H1 (cell line): ENCODE results near the gene EVX2. TPM values are rescaled to one million over a fixed set of nuclear protein-coding genes. Genes with fewer than 3 reads are reported as not detected.

ENCODE experiments used
- ATF3 ChIP-seq: IDR thresholded peaks from 2 replicates; pipeline ENCODE4 v1.6.1; 2011; ENCODE audit warnings: low read depth, mild to moderate bottlenecking, low read length; ENCODE audit not compliant: insufficient read depth
- CHD7 ChIP-seq: fragments of 300-600 bp; sonication (generic); IDR thresholded peaks from 2 replicates; pipeline ENCODE4 v1.7.1; 2012; ENCODE audit warnings: low read length, moderate library complexity, mild to moderate bottlenecking, inconsistent platforms; ENCODE audit not compliant: insufficient replicate concordance
- EGR1 ChIP-seq: IDR thresholded peaks from 2 replicates; pipeline ENCODE4 v1.6.1; 2011; ENCODE audit warnings: low read depth, low read length, borderline replicate concordance
- MAX ChIP-seq: IDR thresholded peaks from 2 replicates; pipeline ENCODE4 v1.6.1; 2012; ENCODE audit warnings: inconsistent platforms
- RAD21 ChIP-seq, 2 experiments: IDR thresholded peaks in 1 of 2; conservative IDR thresholded peaks in 1 of 2; 2 replicates each; pipeline ENCODE4 v1.6.1; 2011; ENCODE audit warnings: low read depth in 2 of 2, low read length in 2 of 2, improper control_type of control experiment in 1 of 2, inconsistent platforms in 1 of 2, mild to moderate bottlenecking in 1 of 2, moderate library complexity in 1 of 2
- RNF2 ChIP-seq: fragments of 200-900, 300-1000 bp; sonication (generic); IDR thresholded peaks from 2 replicates; pipeline ENCODE4 v1.7.1; 2016; ENCODE audit warnings: borderline replicate concordance, low read depth, mild to moderate bottlenecking, antibody characterized with exemption, low read length; ENCODE audit not compliant: poor library complexity, severe bottlenecking; ENCODE audit errors: missing control alignments
- SUZ12 ChIP-seq: fragments of 200-600 bp; sonication (generic); IDR thresholded peaks from 2 replicates; pipeline ENCODE4 v1.6.1; 2012; ENCODE audit warnings: mild to moderate bottlenecking, inconsistent platforms, low read length, moderate library complexity, mixed read lengths
- polyA plus RNA-seq, 7 experiments: library from polyadenylated mRNA; depleted of rRNA in 3 of 7; stranded (reverse) in 5 of 7; unstranded in 2 of 7; fragments of >200 nt in 5 of 7; fragments of 200-250 nt in 2 of 7; gene quantifications; 1 replicate in 5 of 7; 2 replicates in 1 of 7; 4 replicates in 1 of 7; pipeline versions ENCODE4 v1.2.1 to v1.2.3, GENCODE V29; 2011 to 2013; ENCODE audit warnings: missing spikeins in 2 of 7, mixed read lengths in 2 of 7
- total RNA-seq: library from RNA; stranded (reverse); fragmentation: NEBNext Ultra II Directional; extraction: Animal tissue kit (Norgen Biotek cat#: 25700); gene quantifications from 2 replicates; pipeline ENCODE4 v1.2.1, GENCODE V29; 2021

Gene EVX2
- total and polyA plus RNA-seq, 2 of the 8 experiments (the other 6 are each of a cell fraction or from before 2014, with no cell fraction given), result not detected

- TF ChIP-seq CHD7 (no peak), ATF3 (no peak), RNF2 (peak; percentile 85), MAX (no peak), SUZ12 (peak; percentile 16; the same call in 1 of the 2 replicates), RAD21 (IDR thresholded peaks at IDR 0.05 in 1 of 2, conservative IDR thresholded peaks at IDR 0.05 in 1 of 2; ENCODE audit: low read depth in 2 of 2, low read length in 2 of 2) (no peak), EGR1 (no peak)
These were observed 36.8 kb upstream of the EVX2 start (continued) for GRCh38 chr2:176120364-176121189.
